ENCODE results near the gene OAS2.

GRCh38 chr12:112998987-112999767 is 20.9 kb downstream of the OAS2 start:
- TF ChIP-seq CTCF (conservative IDR thresholded peaks at IDR 0.05) (no peak), ZFX (IDR thresholded peaks at IDR 0.05) (no peak)

Data from C4-2B (cell line).